ENCODE results near the gene LENG1. TPM values are rescaled to one million over a fixed set of nuclear protein-coding genes. Genes with fewer than 3 reads are reported as not detected.

LENG1 gene
- total RNA-seq, 4 donors from 2014 or later = 1.7 to 4.7 (median 4.3) TPM

DNA sequence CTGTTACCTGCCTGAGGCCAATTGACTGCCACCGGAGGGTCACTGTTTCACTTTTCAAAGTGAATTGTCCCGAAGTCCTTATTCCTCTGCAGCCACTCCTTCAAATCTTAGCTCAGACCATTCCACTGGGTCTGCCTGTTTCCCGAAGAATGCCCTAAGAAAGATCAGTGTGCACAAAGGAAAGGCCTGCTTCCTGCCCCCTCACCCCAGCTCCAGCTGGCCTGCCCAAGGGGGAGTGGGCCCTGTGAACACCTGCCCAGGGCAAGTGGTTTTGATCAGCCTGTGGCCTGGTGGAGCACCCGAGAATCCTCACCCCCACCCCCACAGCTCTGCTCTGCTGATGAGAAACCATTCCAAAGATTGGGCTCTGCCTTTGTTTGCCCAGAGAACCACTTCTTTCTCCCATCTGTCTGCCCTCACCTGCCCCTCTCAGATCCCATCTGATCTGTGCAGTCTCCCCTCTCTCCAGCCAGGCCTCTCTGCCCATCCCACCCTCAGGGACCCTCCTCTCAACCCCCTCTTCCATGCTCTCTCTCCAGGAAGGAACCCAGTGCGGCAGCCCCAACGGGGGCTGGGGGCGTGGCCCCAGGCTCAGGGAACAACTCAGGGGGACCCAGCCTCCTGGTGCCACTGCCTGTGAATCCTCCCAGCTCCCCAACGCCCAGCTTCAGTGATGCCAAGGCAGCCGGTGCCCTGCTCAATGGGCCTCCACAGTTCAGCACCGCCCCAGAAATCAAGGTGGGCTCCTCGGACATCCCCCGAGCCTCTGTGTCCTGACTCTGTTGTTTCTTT lies 10.3 kb downstream of the LENG1 start:
- Histone ChIP-seq H3K4me1 (peaks cover 0 to 27% (median 0%) of the 10 kb centered on the region in 3 donors), H3K27ac (no peak overlapping the region), H3K4me3 (no peak overlapping the region), H3K9me3 (no peaks in the 10 kb centered on the region), H3K36me3 (peaks cover 76 to 100% (median 90%) of the 10 kb centered on the region in 3 donors), H3K27me3 (no peaks in the 10 kb centered on the region)
- no peak for DNase-seq
- intact Hi-C loops (cut with DNase I) = no loop called here
- WGBS, 2 donors = 82 to 86% methylated on average over 8 to 9 of the region's 12 CpGs
- TF ChIP-seq, protein P1, sequence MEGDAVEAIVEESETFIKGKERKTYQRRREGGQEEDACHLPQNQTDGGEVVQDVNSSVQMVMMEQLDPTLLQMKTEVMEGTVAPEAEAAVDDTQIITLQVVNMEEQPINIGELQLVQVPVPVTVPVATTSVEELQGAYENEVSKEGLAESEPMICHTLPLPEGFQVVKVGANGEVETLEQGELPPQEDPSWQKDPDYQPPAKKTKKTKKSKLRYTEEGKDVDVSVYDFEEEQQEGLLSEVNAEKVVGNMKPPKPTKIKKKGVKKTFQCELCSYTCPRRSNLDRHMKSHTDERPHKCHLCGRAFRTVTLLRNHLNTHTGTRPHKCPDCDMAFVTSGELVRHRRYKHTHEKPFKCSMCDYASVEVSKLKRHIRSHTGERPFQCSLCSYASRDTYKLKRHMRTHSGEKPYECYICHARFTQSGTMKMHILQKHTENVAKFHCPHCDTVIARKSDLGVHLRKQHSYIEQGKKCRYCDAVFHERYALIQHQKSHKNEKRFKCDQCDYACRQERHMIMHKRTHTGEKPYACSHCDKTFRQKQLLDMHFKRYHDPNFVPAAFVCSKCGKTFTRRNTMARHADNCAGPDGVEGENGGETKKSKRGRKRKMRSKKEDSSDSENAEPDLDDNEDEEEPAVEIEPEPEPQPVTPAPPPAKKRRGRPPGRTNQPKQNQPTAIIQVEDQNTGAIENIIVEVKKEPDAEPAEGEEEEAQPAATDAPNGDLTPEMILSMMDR (IDR thresholded peaks at IDR 0.05) = no peak
- TF ChIP-seq POLR2A (IDR thresholded peaks at IDR 0.05) = no peak

DNA sequence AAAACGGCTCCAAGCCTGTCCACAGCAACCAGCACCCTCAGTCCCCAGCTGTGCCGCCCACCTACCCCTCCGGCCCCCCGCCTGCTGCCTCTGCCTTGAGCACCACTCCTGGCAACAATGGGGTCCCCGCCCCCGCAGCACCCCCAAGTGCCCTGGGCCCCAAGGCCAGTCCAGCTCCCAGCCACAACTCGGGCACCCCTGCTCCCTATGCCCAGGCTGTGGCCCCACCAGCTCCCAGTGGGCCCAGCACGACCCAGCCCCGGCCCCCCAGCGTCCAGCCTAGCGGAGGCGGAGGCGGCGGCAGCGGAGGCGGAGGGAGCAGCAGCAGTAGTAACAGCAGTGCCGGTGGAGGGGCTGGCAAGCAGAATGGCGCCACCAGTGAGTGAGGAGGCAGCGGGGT lies 11.4 kb downstream of the LENG1 start:
- no peak overlapping the region for H3K4me3 ChIP-seq
- peak overlapping the region in 2 of 4 donors; percentile 36 to 65 for H3K27ac ChIP-seq
- no peaks in the 10 kb centered on the region for H3K27me3 ChIP-seq
- TF ChIP-seq POLR2A (IDR thresholded peaks at IDR 0.05) = no peak
- TF ChIP-seq, protein P1 (IDR thresholded peaks at IDR 0.05) = no peak
- no peaks in the 10 kb centered on the region for H3K9me3 ChIP-seq
- no peak for DNase-seq
- H3K4me1 ChIP-seq = peaks cover 0 to 20% (median 0%) of the 10 kb centered on the region in 3 donors
- peaks cover 76 to 100% (median 92%) of the 10 kb centered on the region in 3 donors for H3K36me3 ChIP-seq
- WGBS, 2 donors = 93% methylated on average over 3 of the region's 19 CpGs; no CpG with 5 or more reads in 1 of the 2 donors
- intact Hi-C loops (cut with DNase I) = no loop called here

DNA sequence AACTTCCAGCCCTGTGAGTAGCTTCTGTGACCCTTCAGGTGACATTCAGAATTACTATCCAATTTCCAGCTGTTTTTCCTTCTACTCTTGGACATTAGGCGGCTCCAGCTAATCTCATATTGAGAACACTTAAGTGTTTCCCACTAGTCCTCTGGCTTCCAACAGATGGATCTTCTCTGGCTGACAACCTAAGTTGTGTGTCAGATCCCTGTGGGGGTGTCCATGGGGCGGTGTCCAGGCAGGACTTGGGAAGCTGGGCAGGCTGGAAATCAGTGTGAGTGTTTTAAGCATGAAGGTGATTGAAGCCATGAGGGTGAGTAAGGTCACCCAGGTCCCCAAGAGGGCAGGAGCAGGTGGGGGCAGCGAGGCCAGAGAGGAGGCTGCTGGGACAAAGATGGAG lies 11.8 kb downstream of the LENG1 start:
- no peak for DNase-seq
- WGBS, 2 donors = 79% methylated on average over 2 of the region's 3 CpGs
- H3K27me3 ChIP-seq = no peaks in the 10 kb centered on the region
- peak overlapping the region in 2 of 4 donors; percentile 55 to 65 for H3K27ac ChIP-seq
- TF ChIP-seq, protein P1 (IDR thresholded peaks at IDR 0.05) = no peak
- no peak for TF ChIP-seq POLR2A (IDR thresholded peaks at IDR 0.05)
- peaks cover 73 to 100% (median 92%) of the 10 kb centered on the region in 3 donors for H3K36me3 ChIP-seq
- H3K4me1 ChIP-seq = peaks cover 0 to 16% (median 0%) of the 10 kb centered on the region in 3 donors
- no peaks in the 10 kb centered on the region for H3K9me3 ChIP-seq
- intact Hi-C loops (cut with DNase I) = no loop called here
- no peak overlapping the region for H3K4me3 ChIP-seq

DNA sequence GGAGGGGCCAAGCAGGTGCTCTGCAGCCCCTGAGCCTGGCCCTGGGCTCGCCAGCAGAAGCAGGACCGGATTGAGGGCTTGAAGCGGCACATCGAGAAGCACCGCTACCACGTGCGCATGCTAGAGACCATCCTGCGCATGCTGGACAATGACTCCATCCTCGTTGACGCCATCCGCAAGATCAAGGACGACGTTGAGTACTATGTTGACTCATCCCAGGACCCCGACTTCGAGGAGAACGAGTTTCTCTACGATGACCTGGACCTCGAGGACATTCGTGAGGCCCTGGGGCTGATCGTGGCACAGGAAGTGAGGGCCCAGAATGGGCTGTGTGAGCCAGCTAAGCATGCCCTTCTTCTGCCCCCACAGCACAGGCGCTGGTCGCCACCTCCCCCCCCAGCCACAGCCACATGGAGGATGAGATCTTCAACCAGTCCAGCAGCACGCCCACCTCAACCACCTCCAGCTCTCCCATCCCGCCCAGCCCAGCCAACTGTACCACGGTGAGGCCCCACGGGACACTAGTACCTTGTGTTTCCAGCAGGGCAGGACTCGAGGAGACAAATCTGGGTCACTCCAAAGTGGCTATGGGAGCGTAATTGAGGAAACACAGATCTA lies 13.9 kb downstream of the LENG1 start:
- no peak overlapping the region for H3K4me3 ChIP-seq
- peaks cover 0 to 30% (median 6%) of the 10 kb centered on the region in 3 donors for H3K4me1 ChIP-seq
- intact Hi-C loops (cut with DNase I) = no loop called here
- no peaks in the 10 kb centered on the region for H3K9me3 ChIP-seq
- no peaks in the 10 kb centered on the region for H3K27me3 ChIP-seq
- peaks cover 66 to 98% (median 76%) of the 10 kb centered on the region in 3 donors for H3K36me3 ChIP-seq
- H3K27ac ChIP-seq = no peak overlapping the region
- no peak for DNase-seq
- TF ChIP-seq, protein P1 (IDR thresholded peaks at IDR 0.05) = no peak
- no peak for TF ChIP-seq POLR2A (IDR thresholded peaks at IDR 0.05)
- 89 to 94% methylated on average over 19 to 24 of the region's 28 CpGs for WGBS, 2 donors

DNA sequence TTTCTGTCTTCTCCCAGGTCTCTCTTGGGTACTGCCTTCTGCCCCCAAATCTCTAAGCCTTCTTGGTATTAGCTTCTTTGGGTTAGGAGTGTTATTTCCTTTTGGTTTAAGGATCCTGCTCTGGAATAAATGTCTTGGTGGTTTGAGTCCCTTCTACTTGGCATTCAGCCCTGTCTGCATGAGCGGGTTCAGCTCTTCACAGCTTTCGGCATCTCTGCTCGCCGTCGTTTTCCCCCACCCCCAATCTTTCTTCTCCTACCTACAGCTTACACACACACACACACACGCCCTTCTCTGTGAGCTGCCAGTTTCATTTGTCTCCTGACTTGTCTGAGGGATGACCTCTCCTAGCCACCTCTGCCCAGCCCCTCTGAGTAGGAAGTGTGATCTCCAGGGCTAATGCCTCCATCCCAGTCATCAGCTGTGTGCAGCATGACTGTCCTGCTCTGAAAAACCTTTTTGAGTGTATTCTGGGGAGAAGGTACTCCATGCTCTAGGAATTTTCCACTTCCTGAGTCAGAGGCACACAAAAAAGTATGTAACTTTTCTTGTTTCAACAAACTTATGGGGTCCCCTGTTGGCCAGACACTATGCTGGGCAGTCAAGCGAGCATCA lies 17.2 kb downstream of the LENG1 start:
- H3K27me3 ChIP-seq = no peaks in the 10 kb centered on the region
- H3K4me1 ChIP-seq = peaks cover 22 to 46% (median 27%) of the 10 kb centered on the region in 3 donors
- H3K9me3 ChIP-seq = no peaks in the 10 kb centered on the region
- no peak overlapping the region for H3K27ac ChIP-seq
- DNase-seq = no peak
- intact Hi-C loops (cut with DNase I) = no loop called here
- peaks cover 39 to 79% (median 46%) of the 10 kb centered on the region in 3 donors for H3K36me3 ChIP-seq
- no peak overlapping the region for H3K4me3 ChIP-seq
- no peak for TF ChIP-seq POLR2A (IDR thresholded peaks at IDR 0.05)
- TF ChIP-seq, protein P1 (IDR thresholded peaks at IDR 0.05) = no peak
- WGBS, 2 donors = 83 to 92% methylated on average over 6 to 7 of the region's 7 CpGs
